ENCODE measurements around the gene COMMD4. TPM values are rescaled to one million over a fixed set of nuclear protein-coding genes. Genes with fewer than 3 reads are reported as not detected.
A peak's percentile ranks its signal among the peaks of the same experiment; 100 is the strongest.

The COMMD4 gene
- total RNA-seq, 1 donor from 2014 or later = 161 TPM

DNA sequence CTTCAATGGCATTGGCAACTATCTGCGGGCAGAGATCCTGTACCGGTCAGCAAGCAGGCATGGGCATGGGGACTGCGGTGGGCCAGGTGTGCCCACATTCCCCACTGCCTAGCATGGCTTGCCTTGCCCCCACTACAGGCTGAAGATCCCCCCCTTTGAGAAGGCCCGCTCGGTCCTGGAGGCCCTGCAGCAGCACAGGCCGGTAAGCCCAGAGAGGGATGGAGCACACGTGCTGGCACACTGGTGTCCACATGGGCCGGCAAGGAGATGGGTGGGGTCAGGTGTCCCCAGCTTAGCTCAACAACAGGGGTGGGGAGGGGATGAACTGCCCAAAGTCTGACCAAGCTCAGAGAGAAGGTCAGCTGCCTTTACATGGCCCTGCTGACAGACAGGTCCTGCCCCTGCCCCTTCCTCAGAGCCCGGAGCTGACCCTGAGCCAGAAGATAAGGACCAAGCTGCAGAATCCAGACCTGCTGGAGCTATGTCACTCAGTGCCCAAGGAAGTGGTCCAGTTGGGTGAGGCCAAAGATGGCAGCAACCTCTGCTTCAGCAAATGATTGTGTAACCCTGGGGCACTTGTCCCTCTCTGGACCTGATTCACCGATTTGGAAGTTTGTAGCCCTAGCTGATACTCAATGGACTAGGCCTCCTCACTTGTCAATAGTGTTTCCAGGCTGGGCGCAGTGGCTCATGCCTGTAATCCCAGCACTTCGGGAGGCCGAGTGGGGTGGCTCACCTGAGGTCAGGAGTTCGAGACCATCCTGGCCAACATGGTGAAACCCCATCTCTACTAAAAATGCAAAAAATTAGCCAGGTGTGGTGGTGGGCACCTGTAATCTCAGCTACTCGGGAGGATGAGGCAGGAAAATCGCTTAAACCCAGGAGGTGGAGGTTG is 16.6 kb downstream of the COMMD4 start:
- Mint-ChIP-seq H3K4me1 (peaks cover 5% of the 10 kb centered on the region), H3K27me3 (ENCODE audit: low read depth) (peaks cover 8% of the 10 kb centered on the region), H3K9me3 (no peaks in the 10 kb centered on the region), H3K4me3 (no peak overlapping the region), H3K27ac (ENCODE audit: unreplicated experiment) (no peak overlapping the region), H3K36me3 (ENCODE audit: low read depth) (no peaks in the 10 kb centered on the region)
- TF ChIP-seq, protein P1, sequence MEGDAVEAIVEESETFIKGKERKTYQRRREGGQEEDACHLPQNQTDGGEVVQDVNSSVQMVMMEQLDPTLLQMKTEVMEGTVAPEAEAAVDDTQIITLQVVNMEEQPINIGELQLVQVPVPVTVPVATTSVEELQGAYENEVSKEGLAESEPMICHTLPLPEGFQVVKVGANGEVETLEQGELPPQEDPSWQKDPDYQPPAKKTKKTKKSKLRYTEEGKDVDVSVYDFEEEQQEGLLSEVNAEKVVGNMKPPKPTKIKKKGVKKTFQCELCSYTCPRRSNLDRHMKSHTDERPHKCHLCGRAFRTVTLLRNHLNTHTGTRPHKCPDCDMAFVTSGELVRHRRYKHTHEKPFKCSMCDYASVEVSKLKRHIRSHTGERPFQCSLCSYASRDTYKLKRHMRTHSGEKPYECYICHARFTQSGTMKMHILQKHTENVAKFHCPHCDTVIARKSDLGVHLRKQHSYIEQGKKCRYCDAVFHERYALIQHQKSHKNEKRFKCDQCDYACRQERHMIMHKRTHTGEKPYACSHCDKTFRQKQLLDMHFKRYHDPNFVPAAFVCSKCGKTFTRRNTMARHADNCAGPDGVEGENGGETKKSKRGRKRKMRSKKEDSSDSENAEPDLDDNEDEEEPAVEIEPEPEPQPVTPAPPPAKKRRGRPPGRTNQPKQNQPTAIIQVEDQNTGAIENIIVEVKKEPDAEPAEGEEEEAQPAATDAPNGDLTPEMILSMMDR (conservative IDR thresholded peaks at IDR 0.05) = no peak
- no peak for DNase-seq (ENCODE audit: low read depth, low spot score)

DNA sequence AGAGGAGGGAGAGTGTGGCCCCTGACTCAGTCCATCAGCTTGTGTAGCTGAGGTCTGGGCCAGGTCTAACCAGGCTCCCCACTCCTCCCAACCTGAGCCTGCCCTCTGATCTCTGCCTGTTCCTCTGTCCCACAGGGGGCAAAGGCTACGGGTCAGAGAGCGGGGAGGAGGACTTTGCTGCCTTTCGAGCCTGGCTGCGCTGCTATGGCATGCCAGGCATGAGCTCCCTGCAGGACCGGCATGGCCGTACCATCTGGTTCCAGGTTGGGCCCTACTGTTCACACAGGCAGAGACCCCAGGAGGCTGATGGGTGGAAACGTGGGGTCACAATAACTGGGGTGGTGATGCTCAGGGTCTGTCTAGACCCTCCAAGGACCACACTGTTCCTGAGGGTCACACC is 17.7 kb downstream of the COMMD4 start:
- DNase-seq (ENCODE audit: low read depth, low spot score) = no peak
- no peaks in the 10 kb centered on the region for H3K9me3 Mint-ChIP-seq
- no peak overlapping the region for H3K4me3 Mint-ChIP-seq
- peaks cover 4% of the 10 kb centered on the region for H3K27me3 Mint-ChIP-seq (ENCODE audit: low read depth)
- H3K36me3 Mint-ChIP-seq (ENCODE audit: low read depth) = no peaks in the 10 kb centered on the region
- TF ChIP-seq, protein P1 (conservative IDR thresholded peaks at IDR 0.05) = no peak
- no peak overlapping the region for H3K27ac Mint-ChIP-seq (ENCODE audit: unreplicated experiment)
- no peaks in the 10 kb centered on the region for H3K4me1 Mint-ChIP-seq

DNA sequence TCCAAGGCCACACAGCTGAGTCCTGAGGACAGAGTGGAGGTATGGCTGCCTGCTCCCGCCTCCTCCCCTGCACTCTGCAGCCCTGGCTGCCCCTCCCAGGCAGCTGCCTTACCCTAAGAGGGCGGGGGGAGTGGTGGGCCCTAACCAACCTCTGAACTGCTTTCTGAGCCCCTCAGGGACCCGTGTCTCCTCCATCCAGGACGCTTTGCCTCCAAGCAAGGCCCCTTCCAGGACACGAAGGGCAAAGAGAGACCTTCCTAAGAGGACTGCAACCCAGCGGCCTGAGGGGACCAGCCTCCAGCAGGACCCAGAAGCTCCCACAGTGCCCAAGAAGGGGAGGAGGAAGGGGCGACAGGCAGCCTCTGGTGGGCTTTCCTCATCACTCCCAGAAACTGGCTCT is 18.6 kb downstream of the COMMD4 start:
- H3K27ac Mint-ChIP-seq (ENCODE audit: unreplicated experiment) = peak overlapping the region; percentile 43
- TF ChIP-seq, protein P1 (conservative IDR thresholded peaks at IDR 0.05) = no peak
- no peak for DNase-seq (ENCODE audit: low read depth, low spot score)
- no peaks in the 10 kb centered on the region for H3K9me3 Mint-ChIP-seq
- no peaks in the 10 kb centered on the region for H3K4me1 Mint-ChIP-seq
- H3K36me3 Mint-ChIP-seq (ENCODE audit: low read depth) = no peaks in the 10 kb centered on the region
- peak overlapping the region; percentile 54 for H3K4me3 Mint-ChIP-seq
- H3K27me3 Mint-ChIP-seq (ENCODE audit: low read depth) = peaks cover 2% of the 10 kb centered on the region

DNA sequence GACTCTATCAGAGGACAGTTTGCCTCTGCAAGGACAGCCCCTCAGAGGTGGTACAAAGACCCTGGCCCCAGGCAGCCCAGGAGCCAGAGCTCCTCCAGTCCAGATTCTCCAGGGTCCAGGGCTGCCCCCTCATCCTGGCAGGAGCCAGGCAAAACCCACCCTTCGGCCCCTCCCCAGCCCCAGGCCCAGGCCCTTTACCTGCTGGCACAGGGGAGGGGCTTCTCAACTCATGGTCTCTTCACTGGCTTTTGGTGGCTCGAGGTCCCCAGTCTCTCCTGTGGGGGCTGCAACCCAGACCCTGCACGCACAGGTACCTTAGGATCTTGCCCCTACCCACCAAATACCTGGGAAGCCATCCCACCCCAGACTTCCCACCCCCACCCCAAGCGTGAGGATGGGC is 19.5 kb downstream of the COMMD4 start:
- Mint-ChIP-seq H3K4me1 (no peaks in the 10 kb centered on the region), H3K4me3 (no peak overlapping the region), H3K27ac (ENCODE audit: unreplicated experiment) (no peak overlapping the region), H3K27me3 (ENCODE audit: low read depth) (no peaks in the 10 kb centered on the region), H3K36me3 (ENCODE audit: low read depth) (no peaks in the 10 kb centered on the region), H3K9me3 (no peaks in the 10 kb centered on the region)
- TF ChIP-seq, protein P1 (conservative IDR thresholded peaks at IDR 0.05) = no peak
- DNase-seq (ENCODE audit: low read depth, low spot score) = no peak

DNA sequence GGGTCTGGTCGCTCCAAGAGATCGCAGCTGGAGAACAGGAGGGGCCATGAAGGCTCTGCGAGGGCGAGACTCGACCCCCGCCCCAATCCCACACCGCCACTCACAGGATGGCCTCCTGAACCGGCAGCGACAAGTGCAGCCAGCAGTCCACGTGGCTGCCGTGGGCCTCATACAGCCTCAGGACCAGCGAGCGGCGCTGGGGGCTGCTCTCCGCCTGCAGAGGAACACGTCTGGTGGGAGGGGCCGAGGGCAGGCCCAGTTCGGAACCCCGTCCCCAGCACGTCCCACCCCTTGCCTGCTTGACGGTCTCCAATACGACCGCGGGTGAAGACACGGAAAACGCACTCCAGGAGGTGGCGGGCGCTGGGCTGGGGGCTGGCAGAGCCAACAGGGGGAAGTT is 20.1 kb downstream of the COMMD4 start:
- no peak overlapping the region for H3K27ac Mint-ChIP-seq (ENCODE audit: unreplicated experiment)
- H3K36me3 Mint-ChIP-seq (ENCODE audit: low read depth) = no peaks in the 10 kb centered on the region
- TF ChIP-seq, protein P1 (conservative IDR thresholded peaks at IDR 0.05) = no peak
- H3K4me1 Mint-ChIP-seq = no peaks in the 10 kb centered on the region
- no peaks in the 10 kb centered on the region for H3K27me3 Mint-ChIP-seq (ENCODE audit: low read depth)
- no peak for DNase-seq (ENCODE audit: low read depth, low spot score)
- no peak overlapping the region for H3K4me3 Mint-ChIP-seq
- H3K9me3 Mint-ChIP-seq = no peaks in the 10 kb centered on the region

Measured in neural crest cell (in vitro differentiated cells).